Iris pigment epithelial cell (primary cell): Measurements from ENCODE around the gene ADISSP.
A peak's percentile ranks its signal among the peaks of the same experiment; 100 is the strongest.

Experiments
- DNase-seq: peaks from one replicate; pipeline ENCODE4 v3.0.0-alpha.2; 2011; ENCODE audit warnings: low read depth

The ADISSP gene

GRCh38 chr20:3781153-3781910 lies 13.8 kb upstream of the ADISSP start, which contains the start of gene SPEF1:
SPEF1 (minus strand) TSS chr20:3781448; CDS start chr20:3781287, 161 bp downstream.
- DNase-seq = peak; percentile 85

- DNase-seq = no peak
These were observed 11.4 kb upstream of the ADISSP start for GRCh38 chr20:3778976-3779375.

GRCh38 chr20:3777716-3778629 lies 10.4 kb upstream of the ADISSP start:
- DNase-seq = no peak

- DNase-seq = no peak
These were observed 9.8 kb upstream of the ADISSP start for GRCh38 chr20:3777381-3777715.

GRCh38 chr20:3775457-3776108 lies 8.0 kb upstream of the ADISSP start:
- DNase-seq = no peak

- no peak for DNase-seq
These were observed 4.1 kb upstream of the ADISSP start for GRCh38 chr20:3771552-3772058.

- peak; percentile 83 for DNase-seq
These were observed 983 bp upstream of the ADISSP start for GRCh38 chr20:3768342-3769130.

GRCh38 chr20:3767110-3767426 lies 485 bp downstream of the ADISSP start:
- DNase-seq = no peak

GRCh38 chr20:3766422-3767109 lies 987 bp downstream of the ADISSP start:
- DNase-seq = no peak

- no peak for DNase-seq
These were observed 2.2 kb downstream of the ADISSP start for GRCh38 chr20:3765171-3765882.

GRCh38 chr20:3764659-3765058 lies 2.9 kb downstream of the ADISSP start:
- no peak for DNase-seq

- DNase-seq = no peak
These were observed 3.6 kb downstream of the ADISSP start for GRCh38 chr20:3763671-3764601.

GRCh38 chr20:3760655-3761348 lies 6.8 kb downstream of the ADISSP start:
- DNase-seq = no peak

GRCh38 chr20:3759884-3760283 lies 7.7 kb downstream of the ADISSP start:
- no peak for DNase-seq

- DNase-seq = no peak
These were observed 8.2 kb downstream of the ADISSP start for GRCh38 chr20:3759316-3759823.

GRCh38 chr20:3758566-3758965 lies 9.0 kb downstream of the ADISSP start:
- DNase-seq = no peak

- DNase-seq = no peak
These were observed 10.3 kb downstream of the ADISSP start for GRCh38 chr20:3757268-3757667.

GRCh38 chr20:3755814-3756480 lies 11.6 kb downstream of the ADISSP start:
- DNase-seq = no peak
